HG02840 (cell line): ENCODE data around the gene HOXB2.
A peak's percentile ranks its signal among the peaks of the same experiment; 100 is the strongest.
"Not testable (repeated sequence)": the region's sequence is repeated elsewhere in the genome, so short reads cannot be mapped to it uniquely, and the experiment has no call there.

ENCODE experiments used
- ATAC-seq: cut with Tn5 transposase; IDR thresholded peaks from one replicate; pipeline ENCODE4 v1.9.1; 2021; ENCODE audit warnings: mild to moderate bottlenecking, moderate library complexity, moderate number of reproducible peaks; ENCODE audit not compliant: unreplicated experiment, low FRiP score

HOXB2 gene

DNA sequence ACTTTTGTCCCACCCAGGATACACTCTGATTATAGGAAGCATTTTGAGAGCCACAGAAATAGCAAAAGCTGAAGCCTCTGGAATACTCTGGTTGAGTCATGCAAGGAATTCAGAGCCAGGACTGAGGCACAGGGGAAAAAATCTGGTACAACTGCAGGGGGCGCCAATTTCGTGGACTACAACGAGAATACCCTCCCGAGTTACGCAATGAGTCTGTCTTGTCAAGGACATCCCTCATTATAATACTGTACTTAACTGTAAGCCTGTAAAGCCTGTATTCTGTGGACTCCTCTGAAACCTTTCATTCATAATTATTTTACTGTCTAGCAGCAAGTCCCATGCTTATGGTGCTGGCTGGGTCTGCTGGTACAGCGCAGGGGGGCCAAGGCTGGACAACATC lies 21.9 kb downstream of the HOXB2 start:
- no peak for ATAC-seq

GRCh38 chr17:48522031-48522653 lies 22.8 kb downstream of the HOXB2 start:
- ATAC-seq: no peak

DNA sequence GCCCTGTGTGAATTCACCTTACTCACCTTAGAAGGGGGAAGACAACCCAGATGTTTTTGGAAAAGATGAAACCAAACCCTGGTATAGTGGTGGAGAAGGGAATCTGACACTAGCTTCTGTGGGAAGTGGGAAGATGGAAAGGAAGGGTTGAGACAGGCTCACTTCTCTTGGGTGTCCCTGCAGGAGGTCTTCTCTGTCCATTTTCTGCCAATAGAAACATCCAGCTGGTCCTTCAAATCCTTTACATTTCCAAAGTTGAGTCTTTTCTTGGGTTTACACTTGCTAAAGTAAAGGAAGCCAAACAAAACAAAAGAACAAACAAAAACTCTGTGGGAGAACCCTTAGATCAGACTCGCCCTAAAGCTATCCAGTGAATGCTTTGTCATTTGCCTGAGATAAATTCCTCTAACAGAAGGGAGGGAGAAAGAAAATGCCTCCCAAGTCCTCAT lies 24.3 kb downstream of the HOXB2 start:
- ATAC-seq: no peak

DNA sequence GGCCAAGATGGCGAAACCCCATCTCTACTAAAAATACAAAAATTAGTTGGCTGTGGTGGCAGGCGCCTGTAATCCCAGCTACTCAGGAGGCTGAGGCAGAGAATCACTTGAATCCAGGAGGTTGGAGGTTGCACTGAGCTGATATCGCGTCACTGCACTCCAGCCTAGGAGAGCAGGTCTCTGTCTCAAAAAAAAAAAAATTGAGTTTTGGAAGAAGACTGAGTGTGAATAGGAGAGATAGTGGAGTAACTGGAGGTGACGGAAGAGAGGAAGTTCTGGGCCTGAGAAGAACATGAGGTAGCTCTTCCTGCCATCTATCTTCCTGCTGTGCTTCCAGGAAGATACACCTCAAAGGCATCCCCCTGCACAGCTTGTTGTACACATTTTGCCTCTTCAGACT lies 25.5 kb downstream of the HOXB2 start:
- ATAC-seq: no peak

- no peak for ATAC-seq
These were observed 27.4 kb downstream of the HOXB2 start for GRCh38 chr17:48517478-48517877.

GRCh38 chr17:48515925-48516900 lies 28.7 kb downstream of the HOXB2 start:
- no peak for ATAC-seq

GRCh38 chr17:48514477-48514876 lies 30.4 kb downstream of the HOXB2 start:
- no peak for ATAC-seq

DNA sequence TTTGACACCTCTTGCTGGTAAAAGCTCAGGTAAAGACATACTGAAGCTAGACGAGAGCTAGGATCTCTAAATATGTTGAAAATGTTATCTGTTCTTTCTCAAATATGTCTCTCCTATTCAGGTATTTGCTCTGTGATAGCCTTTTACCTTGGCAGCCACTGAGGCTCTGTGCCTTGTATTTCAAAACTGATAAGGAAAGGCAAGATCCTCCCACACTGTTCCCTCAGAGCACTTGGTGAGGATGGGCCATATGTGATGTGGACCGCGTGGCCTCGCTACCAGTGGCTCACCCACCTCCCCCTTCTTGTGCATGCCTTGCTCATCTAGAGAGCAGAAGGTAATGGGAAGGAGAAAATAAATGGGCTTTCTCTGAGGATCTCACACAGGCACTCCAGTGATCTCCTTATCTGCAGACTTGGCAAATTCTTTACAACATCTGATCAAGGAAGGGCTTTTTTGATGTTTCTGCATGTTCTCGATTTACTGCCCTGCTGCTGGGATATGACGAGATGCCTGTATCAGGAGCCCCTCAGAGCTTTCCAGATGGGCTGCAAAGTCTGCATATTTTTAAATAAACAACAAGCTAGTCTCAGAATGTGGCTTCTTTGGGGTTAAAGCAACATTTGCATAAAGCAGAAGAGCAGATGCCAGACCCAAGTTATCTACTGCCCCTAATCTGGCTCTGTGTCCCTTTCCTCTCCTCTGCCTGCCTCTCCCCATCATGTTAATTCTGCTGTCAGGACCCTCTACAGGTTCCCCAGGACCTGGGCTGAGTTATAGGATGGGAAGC lies 31.0 kb downstream of the HOXB2 start:
- no peak for ATAC-seq

DNA sequence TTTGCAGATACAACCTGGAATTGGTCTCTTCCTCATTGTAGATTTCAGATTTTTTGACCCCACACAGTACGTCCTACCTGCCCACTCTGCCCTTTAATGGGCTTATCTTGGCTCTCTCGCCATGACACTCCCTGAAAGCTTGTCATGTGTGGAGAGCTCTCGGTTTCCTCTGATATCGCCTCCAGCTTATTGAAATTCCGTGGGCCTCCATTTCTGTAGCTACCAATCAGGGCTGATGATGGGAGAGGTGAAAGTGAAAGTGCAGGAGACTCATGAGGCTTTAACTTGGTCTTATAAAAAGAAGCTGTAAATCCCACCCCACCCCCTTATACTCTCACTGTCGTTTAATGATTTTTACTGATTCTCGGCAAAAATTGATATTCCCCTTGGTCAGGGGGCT lies 31.8 kb downstream of the HOXB2 start:
- no peak for ATAC-seq

DNA sequence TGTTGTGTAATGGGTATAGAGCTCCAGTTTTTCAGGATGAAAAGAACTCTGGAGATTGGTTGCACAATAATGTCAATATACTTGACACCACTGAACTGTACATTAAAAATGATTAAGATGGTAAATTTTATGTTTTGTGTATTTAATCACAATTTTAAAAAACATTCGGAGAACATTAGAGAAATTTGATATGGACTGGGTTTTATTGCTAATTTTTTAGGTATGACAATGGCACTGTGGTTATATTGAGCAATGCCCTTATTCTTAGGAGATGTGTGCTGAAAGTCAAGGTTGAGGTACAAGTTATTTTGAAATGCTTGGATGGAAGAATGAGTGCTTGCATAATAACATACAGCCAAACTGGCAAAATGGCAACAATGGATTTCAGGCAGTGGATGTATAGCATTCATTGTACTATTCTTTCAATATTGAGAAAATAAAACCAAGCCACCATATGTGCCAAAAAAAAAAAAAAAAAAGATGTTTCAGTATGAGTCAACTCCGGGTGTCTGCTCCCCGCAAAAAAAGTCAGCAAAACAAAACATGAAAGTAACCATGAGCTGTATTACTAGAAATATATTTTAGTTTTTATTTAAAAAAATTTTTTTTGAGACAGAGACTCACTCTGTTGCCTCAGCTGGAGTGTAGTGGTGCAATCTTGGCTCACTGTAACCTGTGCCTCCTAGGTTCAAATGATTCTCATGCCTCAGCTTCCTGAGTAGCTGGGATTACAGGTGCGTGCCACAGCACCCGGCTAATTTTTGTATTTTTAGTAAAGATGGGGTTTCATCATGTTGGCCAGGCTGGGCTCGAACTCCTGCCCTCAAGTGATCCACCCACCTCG lies 33.9 kb downstream of the HOXB2 start:
- no peak for ATAC-seq

GRCh38 chr17:48510381-48510760 lies 34.5 kb downstream of the HOXB2 start:
- no peak for ATAC-seq

GRCh38 chr17:48509708-48510107 lies 35.2 kb downstream of the HOXB2 start:
- not testable (repeated sequence) for ATAC-seq

- no peak for ATAC-seq
These were observed 38.7 kb downstream of the HOXB2 start for GRCh38 chr17:48506246-48506645.

GRCh38 chr17:48505788-48506187 lies 39.1 kb downstream of the HOXB2 start:
- ATAC-seq: peak; percentile 76

GRCh38 chr17:48504953-48505352 lies 40.0 kb downstream of the HOXB2 start:
- no peak for ATAC-seq

DNA sequence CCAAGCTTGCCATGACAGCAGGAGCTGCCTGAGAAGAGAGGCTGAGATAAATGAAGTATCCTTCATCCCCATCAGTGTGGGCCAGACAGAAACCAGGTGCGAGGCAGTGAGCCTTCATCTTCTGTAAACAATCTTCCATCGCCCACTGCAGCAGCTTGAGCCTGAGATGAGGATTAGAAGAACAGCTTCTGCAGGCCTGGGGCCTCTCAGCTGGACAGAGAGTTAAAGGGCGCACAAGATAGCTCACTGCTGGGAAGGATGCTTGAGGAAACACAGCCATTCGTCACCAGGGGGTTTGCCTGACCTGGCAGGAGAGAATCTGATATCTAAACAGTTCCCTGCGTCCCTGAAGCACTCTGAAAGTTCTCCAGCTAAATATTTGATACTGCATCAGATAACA lies 41.2 kb downstream of the HOXB2 start:
- ATAC-seq: no peak

DNA sequence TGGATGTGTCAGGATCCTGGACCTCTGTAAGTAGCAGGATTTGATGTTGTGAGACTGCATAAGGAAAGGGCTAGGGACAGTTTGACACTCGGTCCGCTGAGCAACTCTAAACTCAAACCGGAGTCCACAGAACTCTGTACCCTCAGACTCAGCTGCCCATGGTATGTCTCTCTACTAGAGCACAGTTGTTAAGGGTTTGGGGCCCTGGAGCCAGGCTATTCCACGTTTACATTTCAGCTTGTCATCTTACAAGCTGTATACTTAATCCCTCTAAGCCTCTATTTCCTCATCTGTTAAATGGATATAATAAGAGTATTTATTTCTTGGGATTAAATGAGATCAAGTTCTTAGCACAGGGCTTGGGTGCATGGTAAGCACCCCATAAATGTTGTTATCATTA lies 42.0 kb downstream of the HOXB2 start:
- no peak for ATAC-seq

GRCh38 chr17:48502312-48502711 lies 42.6 kb downstream of the HOXB2 start:
- ATAC-seq: no peak

DNA sequence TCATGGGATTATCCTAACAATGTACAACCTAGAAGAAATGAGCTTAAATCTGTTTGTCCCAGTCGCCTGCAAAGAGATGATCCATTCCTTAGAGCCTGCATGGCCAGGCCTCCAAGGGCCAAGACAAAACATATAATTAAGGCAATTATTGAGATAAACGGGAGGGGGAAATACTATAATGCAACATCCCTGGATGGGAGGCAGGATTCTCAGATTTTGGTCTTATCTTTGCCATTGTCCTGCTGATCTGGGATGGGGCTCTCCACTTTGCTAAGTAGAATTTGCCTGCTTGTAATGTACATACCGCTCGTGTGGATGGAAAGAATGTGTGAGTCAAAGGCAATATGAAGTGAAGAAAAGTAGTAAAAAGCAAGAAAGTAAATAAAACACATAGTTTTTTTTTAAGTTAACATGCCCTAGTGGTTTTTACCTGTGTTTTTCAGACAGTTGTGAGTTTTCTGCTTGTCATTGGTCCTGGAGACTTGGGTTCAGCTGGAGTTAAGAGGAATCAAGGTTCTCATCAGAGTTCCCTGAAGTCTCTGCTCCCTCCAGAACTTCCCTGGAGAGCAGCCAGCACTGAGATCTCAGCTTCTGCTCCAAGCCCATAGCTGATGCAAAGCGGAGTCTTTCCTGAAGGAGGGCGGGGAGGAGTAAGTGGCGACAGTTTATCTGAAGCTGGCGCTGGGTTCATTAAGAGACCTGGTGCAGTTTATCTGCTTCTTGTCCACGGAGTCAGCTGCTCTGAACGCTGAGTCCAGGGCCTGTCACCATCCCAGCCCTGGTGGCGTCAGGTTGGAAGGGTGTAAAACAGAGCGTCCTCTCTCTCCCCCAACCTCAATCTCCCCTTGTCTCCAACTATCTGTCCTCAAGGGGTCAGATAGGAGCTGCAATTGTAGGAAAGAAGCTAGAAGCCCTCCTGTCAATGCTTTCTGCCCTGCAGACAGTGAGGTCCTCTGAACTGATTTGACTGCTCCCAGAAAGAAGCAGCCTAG lies 44.2 kb downstream of the HOXB2 start:
- no peak for ATAC-seq
